LoVo (cell line): ENCODE data around the gene SELENON.

Source experiments
- DNase-seq: peaks from one replicate; pipeline ENCODE4 v3.0.0-alpha.2; 2016; ENCODE audit warnings: low spot score

SELENON gene

GRCh38 chr1:25793585-25794170, 6.3 kb upstream of the SELENON start:
- no peak for DNase-seq

- DNase-seq, result peak; percentile 17
Measured at GRCh38 chr1:25794325-25794724, 5.7 kb upstream of the SELENON start.

GRCh38 chr1:25795211-25795610, 4.8 kb upstream of the SELENON start:
- DNase-seq, result peak; percentile 12

GRCh38 chr1:25795946-25796810, 3.8 kb upstream of the SELENON start:
- no peak for DNase-seq

GRCh38 chr1:25796811-25797458, 3.1 kb upstream of the SELENON start:
- peak; percentile 70 for DNase-seq

- DNase-seq, result no peak
Measured at GRCh38 chr1:25797939-25798338, 2.1 kb upstream of the SELENON start.

GRCh38 chr1:25798666-25799351, 1.2 kb upstream of the SELENON start:
- no peak for DNase-seq

- DNase-seq, result no peak
Measured at GRCh38 chr1:25799352-25799934, 550 bp upstream of the SELENON start.

- DNase-seq, result no peak
Measured at GRCh38 chr1:25800703-25801377, 847 bp downstream of the SELENON start.

GRCh38 chr1:25802915-25803314, 2.9 kb downstream of the SELENON start:
- DNase-seq, result no peak

GRCh38 chr1:25803368-25803767, 3.4 kb downstream of the SELENON start:
- no peak for DNase-seq

- no peak for DNase-seq
Measured at GRCh38 chr1:25804244-25804963, 4.4 kb downstream of the SELENON start.

- no peak for DNase-seq
Measured at GRCh38 chr1:25804964-25805862, 5.2 kb downstream of the SELENON start.

GRCh38 chr1:25805863-25806225, 5.9 kb downstream of the SELENON start:
- no peak for DNase-seq

GRCh38 chr1:25806418-25806817, 6.4 kb downstream of the SELENON start:
- no peak for DNase-seq

GRCh38 chr1:25807480-25808390, 7.7 kb downstream of the SELENON start:
- DNase-seq, result no peak

GRCh38 chr1:25808481-25809244, 8.7 kb downstream of the SELENON start:
- no peak for DNase-seq
